GM19372 (cell line): ENCODE results near the gene SETMAR.

Experiments used
- ATAC-seq: cut with Tn5 transposase; IDR thresholded peaks from one replicate; pipeline ENCODE4 v1.9.1; 2021; ENCODE audit warnings: mild to moderate bottlenecking, low read depth, moderate library complexity; ENCODE audit not compliant: unreplicated experiment

Gene SETMAR

GRCh38 chr3:4350789-4351163, 47.6 kb downstream of the SETMAR start:
- peak; percentile 81 for ATAC-seq

- no peak for ATAC-seq
Observed at GRCh38 chr3:4351164-4351855, 48.1 kb downstream of the SETMAR start.

GRCh38 chr3:4351872-4352271, 48.7 kb downstream of the SETMAR start:
- ATAC-seq: no peak

- ATAC-seq: no peak
Observed at GRCh38 chr3:4355401-4356219, 52.4 kb downstream of the SETMAR start.

- ATAC-seq: no peak
Observed at GRCh38 chr3:4356220-4356540, 53.0 kb downstream of the SETMAR start.

- no peak for ATAC-seq
Observed at GRCh38 chr3:4356546-4357410, 53.6 kb downstream of the SETMAR start.

GRCh38 chr3:4358273-4358672, 55.1 kb downstream of the SETMAR start:
- no peak for ATAC-seq

GRCh38 chr3:4359805-4360502, 56.8 kb downstream of the SETMAR start:
- ATAC-seq: no peak

GRCh38 chr3:4360817-4361216, 57.6 kb downstream of the SETMAR start:
- no peak for ATAC-seq

- no peak for ATAC-seq
Observed at GRCh38 chr3:4362523-4362922, 59.4 kb downstream of the SETMAR start.
